ENCODE data around the gene BLNK. TPM values are rescaled to one million over a fixed set of nuclear protein-coding genes. Genes with fewer than 3 reads are reported as not detected.

The BLNK gene
- total RNA-seq, 1 donor from 2014 or later: not detected

- Histone ChIP-seq H3K4me1 (ENCODE audit: insufficient read depth, low read length) (no peaks in the 10 kb centered on the region), H3K27me3 (ENCODE audit: insufficient read depth, low read length) (peaks cover 3% of the 10 kb centered on the region), H3K9me3 (ENCODE audit: insufficient read depth, low read depth, low read length) (no peaks in the 10 kb centered on the region), H4K20me1 (ENCODE audit: insufficient read depth, low read length) (no peaks in the 10 kb centered on the region), H3K4me2 (ENCODE audit: low read length) (no peak overlapping the region), H3K79me2 (ENCODE audit: insufficient read depth, low read length) (no peaks in the 10 kb centered on the region), H2AFZ (ENCODE audit: low read depth, low read length) (no peak overlapping the region), H3K36me3 (ENCODE audit: insufficient read depth, low read length) (no peaks in the 10 kb centered on the region), H3K9ac (ENCODE audit: low read length) (no peak overlapping the region), H3K4me3 (ENCODE audit: insufficient read depth, low read depth, low read length) (no peak overlapping the region), H3K27ac (ENCODE audit: low read depth, low read length) (no peak overlapping the region)
- TF ChIP-seq CTCF (IDR thresholded peaks at IDR 0.05; ENCODE audit: insufficient read depth, low read depth, low read length): no peak
- no peak for TF ChIP-seq EZH2 (IDR thresholded peaks at IDR 0.05; ENCODE audit: insufficient read depth, low read length)
- H3K4me3 Mint-ChIP-seq (ENCODE audit: unreplicated experiment): no peak overlapping the region
- H3K36me3 Mint-ChIP-seq (ENCODE audit: low read depth, unreplicated experiment): no peaks in the 10 kb centered on the region
- no peak overlapping the region for H3K27ac Mint-ChIP-seq (ENCODE audit: unreplicated experiment)
- no peak for DNase-seq (ENCODE audit: low read depth)
- H3K9me3 Mint-ChIP-seq (ENCODE audit: unreplicated experiment): no peaks in the 10 kb centered on the region
- no peak for FAIRE-seq
- H3K27me3 Mint-ChIP-seq (ENCODE audit: low read depth, unreplicated experiment): peaks cover 34% of the 10 kb centered on the region
- no peaks in the 10 kb centered on the region for H3K4me1 Mint-ChIP-seq (ENCODE audit: low read depth, unreplicated experiment)
Measured at GRCh38 chr10:96301616-96302015, 30.2 kb upstream of the BLNK start.

GRCh38 chr10:96299383-96299782 is 28.0 kb upstream of the BLNK start:
- Histone ChIP-seq H3K36me3 (ENCODE audit: insufficient read depth, low read length) (no peaks in the 10 kb centered on the region), H2AFZ (ENCODE audit: low read depth, low read length) (no peak overlapping the region), H4K20me1 (ENCODE audit: insufficient read depth, low read length) (no peaks in the 10 kb centered on the region), H3K27me3 (ENCODE audit: insufficient read depth, low read length) (peaks cover 3% of the 10 kb centered on the region), H3K4me2 (ENCODE audit: low read length) (no peak overlapping the region), H3K4me1 (ENCODE audit: insufficient read depth, low read length) (no peaks in the 10 kb centered on the region), H3K79me2 (ENCODE audit: insufficient read depth, low read length) (no peaks in the 10 kb centered on the region), H3K4me3 (ENCODE audit: insufficient read depth, low read depth, low read length) (no peak overlapping the region), H3K27ac (ENCODE audit: low read depth, low read length) (no peak overlapping the region), H3K9me3 (ENCODE audit: insufficient read depth, low read depth, low read length) (no peaks in the 10 kb centered on the region), H3K9ac (ENCODE audit: low read length) (no peak overlapping the region)
- Mint-ChIP-seq H3K4me3 (ENCODE audit: unreplicated experiment) (no peak overlapping the region), H3K9me3 (ENCODE audit: unreplicated experiment) (no peaks in the 10 kb centered on the region), H3K27me3 (ENCODE audit: low read depth, unreplicated experiment) (peaks cover 35% of the 10 kb centered on the region), H3K27ac (ENCODE audit: unreplicated experiment) (no peak overlapping the region), H3K4me1 (ENCODE audit: low read depth, unreplicated experiment) (no peaks in the 10 kb centered on the region), H3K36me3 (ENCODE audit: low read depth, unreplicated experiment) (no peaks in the 10 kb centered on the region)
- FAIRE-seq (no peak), DNase-seq (ENCODE audit: low read depth) (no peak)
- TF ChIP-seq EZH2 (IDR thresholded peaks at IDR 0.05; ENCODE audit: insufficient read depth, low read length) (no peak), CTCF (IDR thresholded peaks at IDR 0.05; ENCODE audit: insufficient read depth, low read depth, low read length) (no peak)

- Mint-ChIP-seq H3K4me3 (ENCODE audit: unreplicated experiment) (no peak overlapping the region), H3K36me3 (ENCODE audit: low read depth, unreplicated experiment) (no peaks in the 10 kb centered on the region), H3K4me1 (ENCODE audit: low read depth, unreplicated experiment) (no peaks in the 10 kb centered on the region), H3K9me3 (ENCODE audit: unreplicated experiment) (no peaks in the 10 kb centered on the region), H3K27me3 (ENCODE audit: low read depth, unreplicated experiment) (peaks cover 29% of the 10 kb centered on the region), H3K27ac (ENCODE audit: unreplicated experiment) (no peak overlapping the region)
- Histone ChIP-seq H4K20me1 (ENCODE audit: insufficient read depth, low read length) (no peaks in the 10 kb centered on the region), H3K79me2 (ENCODE audit: insufficient read depth, low read length) (no peaks in the 10 kb centered on the region), H3K4me2 (ENCODE audit: low read length) (no peak overlapping the region), H3K9ac (ENCODE audit: low read length) (no peak overlapping the region), H3K4me3 (ENCODE audit: insufficient read depth, low read depth, low read length) (no peak overlapping the region), H3K27me3 (ENCODE audit: insufficient read depth, low read length) (peaks cover 3% of the 10 kb centered on the region), H3K27ac (ENCODE audit: low read depth, low read length) (no peak overlapping the region), H3K36me3 (ENCODE audit: insufficient read depth, low read length) (no peaks in the 10 kb centered on the region), H3K4me1 (ENCODE audit: insufficient read depth, low read length) (no peaks in the 10 kb centered on the region), H2AFZ (ENCODE audit: low read depth, low read length) (no peak overlapping the region), H3K9me3 (ENCODE audit: insufficient read depth, low read depth, low read length) (no peaks in the 10 kb centered on the region)
- FAIRE-seq (no peak), DNase-seq (ENCODE audit: low read depth) (no peak)
- TF ChIP-seq CTCF (IDR thresholded peaks at IDR 0.05; ENCODE audit: insufficient read depth, low read depth, low read length): no peak
- TF ChIP-seq EZH2 (IDR thresholded peaks at IDR 0.05; ENCODE audit: insufficient read depth, low read length): no peak
Measured at GRCh38 chr10:96298362-96298761, 27.0 kb upstream of the BLNK start.

Measured in astrocyte (in vitro differentiated cells and primary cell).